ENCODE data around the gene RASGRP2.

DNA sequence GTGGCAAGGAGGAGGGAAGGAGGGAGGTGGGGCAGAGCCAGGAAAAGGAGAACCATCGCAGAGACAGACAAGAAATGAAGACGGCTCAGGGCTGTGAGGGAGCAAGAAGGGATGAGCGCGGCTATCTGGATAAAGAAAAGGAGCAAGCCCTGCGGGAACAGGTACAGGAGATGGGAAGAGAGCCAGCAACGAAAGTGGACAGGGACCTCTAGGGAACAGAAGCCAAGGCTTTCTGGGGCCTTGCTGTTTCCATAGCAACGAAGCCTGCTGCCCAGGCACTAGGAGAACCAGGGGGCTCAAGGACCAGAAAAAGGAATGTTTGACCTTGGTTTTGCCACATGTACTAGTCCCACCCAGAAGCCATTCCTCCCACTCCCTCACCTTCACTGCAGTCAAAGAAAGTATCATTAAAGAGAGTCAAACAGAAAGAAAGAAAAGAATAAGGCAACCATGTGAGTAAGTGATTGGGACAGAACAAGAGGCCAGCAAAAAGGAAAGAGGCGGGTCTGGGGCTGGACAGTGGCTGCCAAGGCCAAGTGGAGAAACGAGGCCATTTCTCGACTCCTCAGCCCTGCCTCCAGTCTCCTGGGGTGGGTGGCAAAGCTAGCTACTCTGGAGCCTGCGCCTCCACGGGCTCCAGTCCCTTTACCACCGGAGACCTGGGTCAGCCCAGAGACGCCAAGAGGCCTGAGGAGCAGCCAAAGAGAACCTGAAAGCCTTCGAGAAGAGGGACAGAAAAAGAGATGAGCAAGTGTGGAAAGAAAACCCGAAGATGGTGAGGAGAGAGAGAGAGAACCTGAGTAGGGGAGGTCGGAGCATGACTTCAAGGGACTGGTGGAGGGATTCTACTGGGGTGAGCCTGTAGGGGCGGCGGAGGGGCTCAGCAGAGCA lies 56.1 kb downstream of the RASGRP2 start:
- TF ChIP-seq, protein P1, sequence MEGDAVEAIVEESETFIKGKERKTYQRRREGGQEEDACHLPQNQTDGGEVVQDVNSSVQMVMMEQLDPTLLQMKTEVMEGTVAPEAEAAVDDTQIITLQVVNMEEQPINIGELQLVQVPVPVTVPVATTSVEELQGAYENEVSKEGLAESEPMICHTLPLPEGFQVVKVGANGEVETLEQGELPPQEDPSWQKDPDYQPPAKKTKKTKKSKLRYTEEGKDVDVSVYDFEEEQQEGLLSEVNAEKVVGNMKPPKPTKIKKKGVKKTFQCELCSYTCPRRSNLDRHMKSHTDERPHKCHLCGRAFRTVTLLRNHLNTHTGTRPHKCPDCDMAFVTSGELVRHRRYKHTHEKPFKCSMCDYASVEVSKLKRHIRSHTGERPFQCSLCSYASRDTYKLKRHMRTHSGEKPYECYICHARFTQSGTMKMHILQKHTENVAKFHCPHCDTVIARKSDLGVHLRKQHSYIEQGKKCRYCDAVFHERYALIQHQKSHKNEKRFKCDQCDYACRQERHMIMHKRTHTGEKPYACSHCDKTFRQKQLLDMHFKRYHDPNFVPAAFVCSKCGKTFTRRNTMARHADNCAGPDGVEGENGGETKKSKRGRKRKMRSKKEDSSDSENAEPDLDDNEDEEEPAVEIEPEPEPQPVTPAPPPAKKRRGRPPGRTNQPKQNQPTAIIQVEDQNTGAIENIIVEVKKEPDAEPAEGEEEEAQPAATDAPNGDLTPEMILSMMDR (IDR thresholded peaks at IDR 0.05), result no peak
- no peak for TF ChIP-seq POLR2A (IDR thresholded peaks at IDR 0.05)
- no peak for TF ChIP-seq POLR2AphosphoS5 (IDR thresholded peaks at IDR 0.05)

Data from upper lobe of left lung (tissue), 4 donors.